Stimulated activated CD8-positive, alpha-beta memory T cell treated with anti-CD3 and anti-CD28 coated beads, Interleukin-15, amount 100 ng/mL, for 24 hours (primary cell): ENCODE data around the gene ZC3H4.

Experiments used
- DNase-seq: peaks from one replicate; pipeline ENCODE4 v3.0.0-alpha.2; 2020; ENCODE audit warnings: low read depth

The ZC3H4 gene

GRCh38 chr19:47133021-47133471 is 19.5 kb upstream of the ZC3H4 start:
- no peak for DNase-seq

GRCh38 chr19:47132194-47132852 is 18.7 kb upstream of the ZC3H4 start:
- DNase-seq, result no peak

- DNase-seq, result peak; percentile 86
Measured at GRCh38 chr19:47130589-47131227, 17.1 kb upstream of the ZC3H4 start, which contains the start of gene SAE1. SAE1 (plus strand) TSS chr19:47130835; CDS start chr19:47130931, 96 bp downstream.

DNA sequence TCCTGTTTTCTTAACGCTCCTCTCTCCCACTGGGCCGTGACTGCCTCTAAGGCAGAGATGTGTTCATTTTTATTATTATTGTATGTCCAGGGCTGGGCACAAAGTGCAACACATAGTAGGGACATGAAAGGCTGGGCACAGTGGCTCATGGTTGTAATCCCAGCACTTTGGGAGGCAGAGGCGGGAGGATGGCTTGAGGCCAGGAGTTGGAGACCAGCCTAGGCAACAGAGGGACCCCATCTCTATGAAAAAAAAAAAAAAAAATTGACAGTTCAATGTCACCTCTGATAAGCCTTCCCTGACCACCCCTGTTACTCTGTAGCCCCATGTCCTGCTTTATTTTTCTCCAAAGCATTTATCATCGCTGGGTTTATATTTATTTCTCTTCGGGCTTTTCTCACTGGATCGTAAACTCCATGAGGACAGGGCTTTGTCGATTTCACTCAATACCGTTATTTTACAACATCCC is 16.6 kb upstream of the ZC3H4 start:
- DNase-seq, result no peak

DNA sequence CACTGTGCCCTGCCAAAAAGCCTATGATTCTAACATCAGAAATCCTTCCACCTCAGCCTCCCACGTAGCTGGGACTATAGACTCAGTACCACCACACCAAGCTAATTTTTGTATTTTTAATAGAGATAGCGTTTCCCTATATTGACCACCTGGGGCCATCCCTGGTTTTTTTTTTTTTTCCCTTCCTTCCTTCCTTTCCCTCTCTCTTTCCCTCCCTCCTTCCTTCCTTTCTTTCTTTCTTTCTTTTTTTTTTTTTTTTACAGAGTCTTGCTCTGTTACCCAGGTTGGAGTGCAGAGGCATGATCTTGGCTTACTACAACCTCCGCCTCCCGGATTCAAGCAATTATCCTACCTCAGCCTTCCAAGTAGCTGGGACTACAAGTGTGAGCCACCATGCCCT is 16.0 kb upstream of the ZC3H4 start:
- DNase-seq, result no peak

- no peak for DNase-seq
Measured at GRCh38 chr19:47125669-47125938, 12.0 kb upstream of the ZC3H4 start.

DNA sequence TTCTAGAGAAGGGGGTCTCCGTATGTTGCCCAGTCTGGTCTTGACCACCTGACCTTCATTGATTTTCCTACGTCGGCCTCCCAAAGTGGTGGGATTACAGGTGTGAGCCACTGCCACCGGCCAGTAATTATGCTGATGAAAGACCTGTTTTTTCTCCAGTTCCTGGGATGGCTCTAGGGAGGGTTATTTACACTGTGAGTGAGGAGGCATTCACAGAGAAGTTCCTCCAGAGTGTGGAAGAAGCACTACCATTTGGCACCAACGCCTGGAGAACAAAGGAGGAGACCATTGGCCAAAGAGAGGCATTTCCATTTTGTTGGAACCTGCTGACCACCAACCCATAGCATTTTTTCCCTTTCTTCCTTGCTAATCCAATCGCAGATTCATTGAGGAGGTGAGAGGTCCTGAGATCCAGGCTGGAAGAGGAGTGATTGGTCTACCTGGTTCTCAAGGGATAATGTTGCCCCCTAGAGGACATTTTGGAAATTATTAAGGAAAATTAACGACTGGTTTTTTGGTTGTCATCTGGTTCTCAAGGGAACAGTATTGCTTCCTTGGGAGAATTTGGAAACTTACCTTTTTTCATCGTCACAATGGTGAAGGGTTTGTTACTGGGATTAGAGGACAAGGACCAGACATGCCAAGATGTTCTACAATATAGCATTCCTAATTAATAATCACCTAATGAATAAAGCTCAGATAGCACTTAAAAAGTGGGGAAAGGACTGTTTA is 11.5 kb upstream of the ZC3H4 start:
- DNase-seq, result no peak

DNA sequence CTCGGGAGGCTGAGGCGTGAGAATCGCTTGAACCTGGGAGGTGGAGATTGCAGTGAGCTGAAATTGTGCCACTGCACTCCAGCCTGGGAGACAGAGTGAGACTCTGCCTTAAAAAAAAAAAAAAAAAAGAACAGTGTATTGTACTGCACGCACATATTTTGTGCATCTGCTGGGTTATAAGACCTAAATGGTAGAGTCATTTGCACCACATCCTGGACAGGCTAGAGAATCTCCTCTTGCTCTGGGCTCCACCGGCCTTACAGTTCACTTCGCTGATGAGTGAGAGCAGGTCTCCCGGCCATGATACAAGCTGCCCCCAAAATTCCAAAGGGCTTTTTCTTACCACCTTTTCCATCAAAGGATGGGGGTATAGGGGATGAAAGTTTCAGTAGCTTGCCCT is 9.8 kb upstream of the ZC3H4 start:
- no peak for DNase-seq

GRCh38 chr19:47122359-47123335 is 9.1 kb upstream of the ZC3H4 start:
- no peak for DNase-seq

- DNase-seq, result no peak
Measured at GRCh38 chr19:47120470-47121067, 7.0 kb upstream of the ZC3H4 start.

GRCh38 chr19:47113850-47114651 is 475 bp upstream of the ZC3H4 start:
- DNase-seq, result no peak

DNA sequence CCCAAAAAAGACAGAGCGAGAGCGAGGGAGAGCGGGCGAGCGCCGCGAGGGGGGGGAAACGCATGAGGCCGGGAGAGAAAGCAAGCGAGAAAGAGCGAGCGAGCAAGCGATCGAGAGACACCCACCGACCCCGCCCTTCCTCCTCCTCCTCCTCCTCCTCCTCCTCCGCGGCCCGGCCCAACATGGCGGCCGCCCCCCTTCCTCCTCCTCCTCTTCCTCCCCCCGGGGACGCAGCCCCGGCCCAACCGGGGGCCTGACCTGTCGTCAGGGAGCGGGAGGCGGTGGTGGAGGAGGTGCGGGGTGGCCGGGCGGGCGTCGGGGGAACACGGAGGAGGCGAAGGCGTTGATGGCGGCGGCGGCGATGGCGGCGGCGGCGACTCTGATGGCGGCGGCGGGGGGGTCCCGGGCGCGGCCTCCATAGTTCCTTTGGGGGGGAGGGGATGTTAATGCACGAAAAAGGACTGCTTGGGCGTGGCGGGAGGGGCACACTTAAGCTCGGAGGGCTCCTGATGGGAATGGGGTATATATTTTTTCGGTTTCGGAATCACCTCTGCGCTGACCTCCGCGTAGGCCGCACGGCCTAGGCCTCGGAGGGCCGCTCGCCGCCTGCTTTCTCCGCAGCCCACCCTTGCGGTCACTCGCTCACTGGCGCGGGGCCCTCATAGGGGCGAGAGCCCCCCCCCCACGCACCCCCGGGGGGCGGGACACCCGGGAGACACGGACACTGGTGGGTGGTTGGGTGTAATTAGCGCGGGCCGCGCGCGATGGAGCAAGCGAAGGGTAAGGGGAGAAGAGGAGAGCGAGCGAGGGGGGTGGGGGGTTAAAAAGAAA is 1.2 kb downstream of the ZC3H4 start:
- peak; percentile 59 for DNase-seq

DNA sequence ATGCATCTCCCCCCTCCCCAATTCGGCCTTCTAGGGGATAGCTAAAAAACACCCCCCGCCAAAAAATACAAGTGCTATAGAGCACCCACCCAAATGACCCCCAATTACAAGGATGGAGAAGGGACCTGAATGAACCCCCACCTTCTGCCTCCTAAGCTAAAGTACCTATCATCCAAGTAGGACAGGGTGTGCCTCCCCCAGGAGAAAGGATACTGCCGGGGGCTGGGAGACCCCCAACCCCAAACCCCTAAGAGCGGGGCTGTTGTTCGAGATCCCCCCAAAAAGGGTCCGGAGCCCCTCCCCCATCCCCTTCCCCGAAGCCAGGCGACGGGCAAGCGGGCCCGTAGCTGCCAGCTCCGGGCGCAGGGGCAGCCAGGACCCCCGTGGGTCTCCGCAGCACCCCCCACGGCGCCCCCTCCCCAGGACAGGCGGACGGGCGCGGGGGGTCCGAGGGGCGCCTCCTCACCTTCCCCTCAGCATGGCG is 1.9 kb downstream of the ZC3H4 start:
- DNase-seq, result no peak

DNA sequence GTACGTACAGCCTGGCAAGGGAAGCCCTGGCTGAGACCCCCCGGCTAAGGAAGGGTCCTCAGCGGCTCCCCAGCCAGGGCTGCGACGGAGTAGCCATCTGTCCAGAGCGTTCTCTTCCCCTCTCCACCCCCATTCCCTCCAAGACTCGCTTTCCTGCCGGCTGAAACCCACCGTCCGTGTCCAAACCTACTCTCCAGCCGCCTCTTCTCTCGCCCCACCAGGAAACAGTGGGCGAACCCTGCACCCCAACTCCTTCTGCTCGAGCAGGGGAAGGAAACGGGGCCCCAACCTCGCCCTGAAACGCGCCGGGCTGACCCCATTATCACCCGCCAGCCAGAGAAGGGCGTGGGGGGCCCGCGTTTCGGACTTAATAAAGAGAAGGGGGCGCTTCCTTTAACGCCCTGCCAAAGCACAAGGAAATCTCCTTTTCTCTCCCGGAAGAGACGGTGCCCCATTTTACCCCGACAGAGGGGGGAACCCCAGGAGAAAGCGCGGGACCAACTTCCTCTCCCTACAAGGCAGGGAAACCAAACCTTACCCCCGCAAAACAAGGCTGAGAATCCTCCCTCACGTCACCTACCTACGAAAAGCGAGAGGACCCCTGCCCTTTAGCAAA is 2.5 kb downstream of the ZC3H4 start:
- peak; percentile 37 for DNase-seq

- DNase-seq, result no peak
Measured at GRCh38 chr19:47110521-47111005, 3.0 kb downstream of the ZC3H4 start.

GRCh38 chr19:47109541-47110375 is 3.8 kb downstream of the ZC3H4 start:
- DNase-seq, result no peak

DNA sequence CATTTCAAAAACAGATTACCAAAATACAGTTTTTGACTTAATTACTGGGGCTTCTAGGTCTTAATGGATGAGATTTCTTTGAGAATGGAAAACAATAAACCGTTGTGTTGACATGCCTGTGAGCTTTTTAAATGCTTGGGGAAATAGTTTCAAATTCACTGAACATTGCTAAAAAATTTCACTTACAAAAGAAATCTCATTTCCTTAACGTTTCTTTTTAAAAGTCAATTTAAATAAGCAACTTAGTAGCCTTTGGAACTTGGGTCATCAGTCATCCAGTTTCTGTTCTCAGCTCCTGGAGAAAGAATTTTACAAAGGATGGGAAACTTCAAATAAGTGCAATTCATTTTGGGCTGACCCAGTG is 4.4 kb downstream of the ZC3H4 start:
- no peak for DNase-seq
